GM23248 (cell line): ENCODE data around the gene RUFY1. TPM values are rescaled to one million over a fixed set of nuclear protein-coding genes. Genes with fewer than 3 reads are reported as not detected.
A peak's percentile ranks its signal among the peaks of the same experiment; 100 is the strongest.

ENCODE experiments used
- DNase-seq: peaks from one replicate; pipeline ENCODE4 v3.0.0-alpha.2; 2015
- H2AFZ ChIP-seq: fragments of 200-600 bp; sonication (generic); 2 replicates; pipeline ENCODE4 v1.6.1; 2016; ENCODE audit warnings: antibody characterized with exemption
- H3F3A ChIP-seq: fragments of 200-600 bp; sonication (generic); 2 replicates; pipeline ENCODE4 v1.6.1; 2016; ENCODE audit warnings: mild to moderate bottlenecking, antibody characterized with exemption, mixed run types; ENCODE audit not compliant: insufficient read depth
- H3K27ac ChIP-seq: fragments of 200-600 bp; sonication (generic); 2 replicates; pipeline ENCODE4 v1.5.1; 2016; ENCODE audit warnings: mild to moderate bottlenecking
- H3K27me3 ChIP-seq: fragments of 200-600 bp; sonication (generic); replicated peaks from 2 replicates; pipeline ENCODE4 v1.6.1; 2016; ENCODE audit warnings: mild to moderate bottlenecking; ENCODE audit not compliant: insufficient read depth
- H3K36me3 ChIP-seq: fragments of 200-600 bp; sonication (generic); 2 replicates; pipeline ENCODE4 v1.6.1; 2016; ENCODE audit warnings: low read depth, mild to moderate bottlenecking
- H3K4me1 ChIP-seq: fragments of 200-600 bp; sonication (generic); 2 replicates; pipeline ENCODE4 v1.6.1; 2016; ENCODE audit warnings: mild to moderate bottlenecking; ENCODE audit not compliant: insufficient read depth
- H3K4me2 ChIP-seq: fragments of 200-600 bp; sonication (generic); one replicate; pipeline ENCODE4 v1.6.1; 2016; ENCODE audit warnings: mild to moderate bottlenecking; ENCODE audit not compliant: unreplicated experiment
- H3K4me3 ChIP-seq: fragments of 200-600 bp; sonication (generic); 2 replicates; pipeline ENCODE4 v1.5.1; 2016; ENCODE audit warnings: mild to moderate bottlenecking
- H3K79me2 ChIP-seq: fragments of 200-600 bp; sonication (generic); 2 replicates; pipeline ENCODE4 v1.6.1; 2016; ENCODE audit warnings: mild to moderate bottlenecking; ENCODE audit not compliant: insufficient read depth
- H3K9ac ChIP-seq: fragments of 200-600 bp; sonication (generic); 2 replicates; pipeline ENCODE4 v1.6.1; 2016; ENCODE audit warnings: mild to moderate bottlenecking
- H3K9me2 ChIP-seq: fragments of 200-600 bp; sonication (generic); 2 replicates; pipeline ENCODE4 v1.6.1; 2016; ENCODE audit warnings: mixed run types, mild to moderate bottlenecking, moderate library complexity; ENCODE audit not compliant: insufficient read depth
- H3K9me3 ChIP-seq: fragments of 200-600 bp; sonication (generic); one replicate; pipeline ENCODE4 v1.6.1; 2017; ENCODE audit warnings: low read depth
- H4K20me1 ChIP-seq: fragments of 200-600 bp; sonication (generic); 2 replicates; pipeline ENCODE4 v1.6.0; 2016; ENCODE audit not compliant: insufficient read depth
- EZH2 ChIP-seq: fragments of 200-600 bp; sonication (generic); IDR thresholded peaks from 2 replicates; pipeline ENCODE4 v1.6.1; 2018; ENCODE audit warnings: antibody characterized with exemption, mild to moderate bottlenecking; ENCODE audit not compliant: insufficient read depth, poor library complexity, severe bottlenecking
- EZH2phosphoT487 ChIP-seq: fragments of 200-600 bp; sonication (generic); IDR thresholded peaks from 2 replicates; pipeline ENCODE4 v1.6.1; 2018; ENCODE audit warnings: antibody characterized with exemption, moderate library complexity, mild to moderate bottlenecking, low read depth; ENCODE audit not compliant: insufficient read depth
- WGBS, 2 experiments: methylation state at CpG; one replicate each; pipeline ENCODE4 v1.1.6; 2015 to 2017; ENCODE audit warnings: low lambda C conversion rate in 2 of 2, low coverage in 1 of 2; ENCODE audit errors: missing lambda C conversion rate in 2 of 2; 5-methylcytosine and 5-hydroxymethylcytosine counted together
- in situ Hi-C: fragments of 300-500 bp; cut with MboI; formaldehyde crosslinking; loops from 2 replicates; pipeline ENCODE4 v1.15.0; 2020
- polyA plus RNA-seq: library from polyadenylated mRNA; unstranded; fragments of >200 nt; fragmentation: Nextera tagmentation; extraction: Ambion mirVana; gene quantifications from 2 replicates; pipeline ENCODE4 v1.2.1, GENCODE V29; 2016
- total RNA-seq: library from RNA; depleted of rRNA; stranded (reverse); fragments of >200 nt; shearing (Covaris generic); gene quantifications from 2 replicates; pipeline ENCODE4 v1.2.3, GENCODE V29; 2014

Gene RUFY1
- total and polyA plus RNA-seq, 2 experiments from 2014 or later = 27.2 to 41.9 TPM

DNA sequence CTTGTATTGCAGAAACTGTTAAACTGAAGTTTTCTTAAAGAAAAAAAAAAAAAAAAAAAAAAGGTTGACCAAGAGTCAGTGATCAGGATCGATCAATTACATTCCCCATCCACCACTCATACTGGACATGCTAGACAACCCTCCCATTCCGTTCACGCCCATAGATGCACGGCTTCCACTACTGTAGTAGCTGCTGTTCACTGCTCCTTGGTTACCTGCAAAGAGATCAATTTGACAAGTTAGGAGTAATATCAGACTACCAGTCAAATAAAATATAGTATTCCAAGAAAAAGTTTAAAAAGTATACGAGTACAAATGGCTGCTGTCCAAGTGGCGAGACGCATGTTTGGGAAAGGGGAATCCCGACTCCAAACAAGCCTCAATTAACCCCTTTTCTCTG lies 64.4 kb downstream of the RUFY1 start:
- no peak for TF ChIP-seq EZH2phosphoT487
- no peak for TF ChIP-seq EZH2
- Histone ChIP-seq H4K20me1 (peaks cover 38% of the 10 kb centered on the region), H2AFZ (no peak overlapping the region), H3K27me3 (no peaks in the 10 kb centered on the region), H3K27ac (peak overlapping the region; percentile 2; the same call in 1 of the 2 replicates), H3K9me3 (no peaks in the 10 kb centered on the region), H3K36me3 (peaks cover 96% of the 10 kb centered on the region), H3K4me1 (peaks cover 15% of the 10 kb centered on the region; the same call in 1 of the 2 replicates), H3K9ac (no peak overlapping the region), H3K9me2 (no peaks in the 10 kb centered on the region), H3F3A (peaks cover 97% of the 10 kb centered on the region), H3K4me2 (no peak overlapping the region), H3K79me2 (peaks cover 81% of the 10 kb centered on the region), H3K4me3 (no peak overlapping the region)
- 61 to 63% methylated on average over 8 of the region's 8 CpGs for WGBS, 2 experiments
- no peak for DNase-seq
- in situ Hi-C loops = no loop called here

DNA sequence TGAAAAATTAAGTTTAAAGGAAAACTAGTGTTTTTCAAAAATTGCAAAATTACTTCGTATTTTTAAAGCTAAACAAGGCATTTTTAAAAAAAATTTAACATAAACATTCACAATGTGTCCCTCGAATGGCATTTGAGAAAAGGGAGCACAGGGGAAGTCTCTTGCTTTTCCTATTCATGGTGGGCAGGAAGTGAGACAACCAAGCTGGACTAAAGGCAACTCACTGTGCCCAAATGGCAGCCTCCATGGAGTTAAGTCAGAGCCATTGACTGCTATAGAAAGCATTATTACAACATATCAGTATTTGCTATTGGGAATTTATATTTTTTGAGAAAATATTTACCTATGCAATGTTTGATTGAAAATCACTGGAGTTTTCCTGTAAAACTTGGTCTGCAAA lies 64.8 kb downstream of the RUFY1 start:
- H3K4me3 ChIP-seq = no peak overlapping the region
- peak overlapping the region; percentile 2; the same call in 1 of the 2 replicates for H3K27ac ChIP-seq
- peaks cover 20% of the 10 kb centered on the region; the same call in 1 of the 2 replicates for H3K4me1 ChIP-seq
- DNase-seq = no peak
- H3K9me2 ChIP-seq = no peaks in the 10 kb centered on the region
- no peak overlapping the region for H3K9ac ChIP-seq
- no peak for TF ChIP-seq EZH2phosphoT487
- TF ChIP-seq EZH2 = no peak
- no peaks in the 10 kb centered on the region for H3K9me3 ChIP-seq
- WGBS, 2 experiments = 93 to 99% methylated on average over 2 of the region's 2 CpGs
- no peaks in the 10 kb centered on the region for H3K27me3 ChIP-seq
- H4K20me1 ChIP-seq = peaks cover 42% of the 10 kb centered on the region
- peaks cover 96% of the 10 kb centered on the region for H3K36me3 ChIP-seq
- H3K4me2 ChIP-seq = no peak overlapping the region
- in situ Hi-C loops = no loop called here
- H3F3A ChIP-seq = peaks cover 97% of the 10 kb centered on the region
- no peak overlapping the region for H2AFZ ChIP-seq
- H3K79me2 ChIP-seq = peaks cover 85% of the 10 kb centered on the region

DNA sequence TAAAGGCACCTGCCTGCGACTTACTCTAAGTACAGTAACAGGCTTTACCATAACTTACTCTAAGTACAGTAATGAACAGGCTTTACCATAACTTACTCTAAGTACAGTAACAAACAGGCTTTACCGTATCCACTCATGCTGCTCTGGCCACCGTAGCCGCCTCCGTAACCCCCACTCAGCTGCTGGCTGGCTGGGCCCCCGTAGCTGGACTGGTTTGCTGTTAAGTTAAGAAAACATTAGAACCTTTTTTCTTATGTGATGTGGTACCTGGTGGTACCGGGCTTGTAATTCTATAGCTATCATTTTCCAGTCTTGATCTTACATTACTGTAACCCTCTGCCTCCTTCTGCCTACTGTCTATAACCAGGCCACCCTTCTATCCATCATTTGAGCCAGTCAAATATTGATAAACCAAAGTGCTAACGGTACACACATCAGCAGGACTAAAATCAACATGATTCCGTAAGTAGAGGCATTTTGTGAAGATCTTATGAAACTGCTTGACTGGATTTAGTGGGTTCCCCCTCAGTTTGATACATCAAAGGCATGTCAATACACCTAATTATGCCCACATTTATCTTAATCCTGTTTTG lies 65.7 kb downstream of the RUFY1 start:
- peaks cover 97% of the 10 kb centered on the region for H3K36me3 ChIP-seq
- no peak overlapping the region for H2AFZ ChIP-seq
- no peak overlapping the region for H3K4me2 ChIP-seq
- no peak overlapping the region for H3K27ac ChIP-seq
- H3K79me2 ChIP-seq = peaks cover 94% of the 10 kb centered on the region
- H3K9me3 ChIP-seq = no peaks in the 10 kb centered on the region
- no peak for TF ChIP-seq EZH2
- TF ChIP-seq EZH2phosphoT487 = no peak
- DNase-seq = no peak
- H3K4me1 ChIP-seq = peaks cover 28% of the 10 kb centered on the region; the same call in 1 of the 2 replicates
- no peaks in the 10 kb centered on the region for H3K9me2 ChIP-seq
- H4K20me1 ChIP-seq = peaks cover 51% of the 10 kb centered on the region
- WGBS, 2 experiments = 82 to 83% methylated on average over 9 of the region's 9 CpGs
- H3F3A ChIP-seq = peaks cover 97% of the 10 kb centered on the region
- no peak overlapping the region for H3K4me3 ChIP-seq
- no peak overlapping the region for H3K9ac ChIP-seq
- in situ Hi-C loops = no loop called here
- H3K27me3 ChIP-seq = no peaks in the 10 kb centered on the region

DNA sequence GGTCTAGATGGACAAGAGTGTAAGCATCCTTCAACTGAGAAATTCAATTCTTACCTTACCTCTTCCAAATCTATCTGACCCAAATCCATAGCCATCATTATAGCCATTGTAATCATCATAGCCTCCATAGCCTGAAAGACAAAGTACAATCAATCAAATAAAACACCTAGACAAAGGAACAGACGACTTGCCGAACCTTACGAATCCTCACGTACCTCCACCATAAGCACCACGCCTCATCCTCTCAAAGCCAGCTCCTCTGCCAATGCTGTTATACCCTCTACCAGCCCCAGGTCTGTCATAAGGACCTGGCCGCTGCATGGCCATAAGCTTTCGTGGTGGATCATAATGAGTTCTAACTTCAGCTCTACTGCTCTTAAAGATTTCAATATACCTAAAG lies 67.6 kb downstream of the RUFY1 start:
- Histone ChIP-seq H3K9me2 (no peaks in the 10 kb centered on the region), H3K4me2 (peak overlapping the region; percentile 88), H2AFZ (no peak overlapping the region), H3K27me3 (no peaks in the 10 kb centered on the region), H3K4me1 (peaks cover 32% of the 10 kb centered on the region; the same call in 1 of the 2 replicates), H3K27ac (0 out of 2 replicates have a peak overlapping the region, but pooled peaks have one; percentile 85), H3F3A (peaks cover 96% of the 10 kb centered on the region), H3K36me3 (peaks cover 97% of the 10 kb centered on the region), H3K79me2 (peaks cover 98% of the 10 kb centered on the region), H3K9me3 (no peaks in the 10 kb centered on the region), H4K20me1 (peaks cover 66% of the 10 kb centered on the region), H3K9ac (peak overlapping the region; percentile 100; the same call in 1 of the 2 replicates), H3K4me3 (no peak overlapping the region)
- in situ Hi-C loops = no loop called here
- 88 to 94% methylated on average over 7 of the region's 7 CpGs for WGBS, 2 experiments
- TF ChIP-seq EZH2 = no peak
- no peak for TF ChIP-seq EZH2phosphoT487
- no peak for DNase-seq
